ENCODE data around the gene TMEM163.

TMEM163 gene

GRCh38 chr2:134692499-134692898, 26.3 kb downstream of the TMEM163 start:
- peak; percentile 25 for DNase-seq (ENCODE audit: low read depth)

GRCh38 chr2:134690629-134691215, 28.1 kb downstream of the TMEM163 start:
- DNase-seq (ENCODE audit: low read depth), result no peak

GRCh38 chr2:134689315-134689714, 29.5 kb downstream of the TMEM163 start:
- no peak for DNase-seq (ENCODE audit: low read depth)

GRCh38 chr2:134685967-134686366, 32.8 kb downstream of the TMEM163 start:
- no peak for DNase-seq (ENCODE audit: low read depth)

- peak; percentile 42 for DNase-seq (ENCODE audit: low read depth)
Observed at GRCh38 chr2:134683561-134684112, 35.2 kb downstream of the TMEM163 start.

GRCh38 chr2:134682726-134683125, 36.1 kb downstream of the TMEM163 start:
- no peak for DNase-seq (ENCODE audit: low read depth)

GRCh38 chr2:134681201-134681600, 37.6 kb downstream of the TMEM163 start:
- DNase-seq (ENCODE audit: low read depth), result no peak

- no peak for DNase-seq (ENCODE audit: low read depth)
Observed at GRCh38 chr2:134679745-134680144, 39.1 kb downstream of the TMEM163 start.

GRCh38 chr2:134679294-134679693, 39.5 kb downstream of the TMEM163 start:
- DNase-seq (ENCODE audit: low read depth), result no peak

GRCh38 chr2:134677856-134678756, 40.7 kb downstream of the TMEM163 start:
- no peak for DNase-seq (ENCODE audit: low read depth)

- no peak for DNase-seq (ENCODE audit: low read depth)
Observed at GRCh38 chr2:134676960-134677359, 41.8 kb downstream of the TMEM163 start.

- no peak for DNase-seq (ENCODE audit: low read depth)
Observed at GRCh38 chr2:134675314-134675713, 43.5 kb downstream of the TMEM163 start.

GRCh38 chr2:134674687-134675086, 44.1 kb downstream of the TMEM163 start:
- DNase-seq (ENCODE audit: low read depth), result no peak

- DNase-seq (ENCODE audit: low read depth), result no peak
Observed at GRCh38 chr2:134671513-134671912, 47.3 kb downstream of the TMEM163 start.

- DNase-seq (ENCODE audit: low read depth), result no peak
Observed at GRCh38 chr2:134670955-134671354, 47.8 kb downstream of the TMEM163 start.

GRCh38 chr2:134669731-134670669, 48.8 kb downstream of the TMEM163 start:
- DNase-seq (ENCODE audit: low read depth), result no peak

- DNase-seq (ENCODE audit: low read depth), result peak; percentile 49
Observed at GRCh38 chr2:134668821-134669220, 50.0 kb downstream of the TMEM163 start.

GRCh38 chr2:134667541-134667940, 51.3 kb downstream of the TMEM163 start:
- no peak for DNase-seq (ENCODE audit: low read depth)

GRCh38 chr2:134667081-134667480, 51.7 kb downstream of the TMEM163 start:
- DNase-seq (ENCODE audit: low read depth), result no peak

GRCh38 chr2:134665727-134666506, 52.9 kb downstream of the TMEM163 start:
- no peak for DNase-seq (ENCODE audit: low read depth)
